Central memory CD4-positive, alpha-beta T cell (primary cell): ENCODE data around the gene ZNF615.
"Not testable (repeated sequence)": the region's sequence is repeated elsewhere in the genome, so short reads cannot be mapped to it uniquely, and the experiment has no call there.

ENCODE experiments used
- DNase-seq: peaks from one replicate; pipeline ENCODE4 v3.0.0; 2022
- total RNA-seq, 3 experiments: gene quantifications; one replicate each; lab custom pipeline; 2026; lab: John Stamatoyannopoulos, UW

ZNF615 gene
- 11.6 to 37.7 (median 11.8) reads per million in 3 experiments for total RNA-seq

DNA sequence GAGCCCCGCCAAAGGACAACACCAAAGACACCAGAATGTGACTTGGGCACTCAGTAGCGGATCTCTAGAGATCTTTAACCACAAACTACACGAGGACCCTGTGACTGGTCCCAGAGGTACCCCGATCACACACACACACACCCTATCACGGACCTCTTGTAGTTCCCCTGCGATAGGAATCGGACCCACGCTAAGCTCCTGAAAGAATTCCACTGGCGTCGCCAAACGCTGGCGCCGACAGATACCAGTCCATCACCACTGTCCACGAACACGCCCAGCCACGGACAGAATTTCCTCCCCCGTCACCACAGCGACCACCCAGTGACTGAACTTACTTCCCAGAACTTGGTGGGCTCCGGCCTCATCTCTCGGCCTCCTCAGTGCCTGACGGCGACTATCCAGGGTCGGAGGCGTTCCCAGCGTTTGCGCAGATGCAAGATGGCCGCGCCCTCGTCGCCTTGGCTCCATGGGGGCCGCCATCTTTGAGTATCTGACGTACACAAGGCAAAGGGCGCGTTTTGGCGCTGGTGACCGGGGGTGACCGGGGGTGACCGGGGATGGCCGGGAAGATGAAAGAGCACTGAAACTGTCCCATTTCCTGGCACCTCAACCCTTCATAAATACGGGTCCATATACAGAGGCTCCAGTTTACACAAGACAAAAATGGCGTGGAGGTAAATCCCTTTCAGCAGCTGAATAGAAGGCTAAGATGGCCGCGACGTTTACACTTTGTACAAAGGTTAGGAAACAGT lies at the start of gene ZNF615:
TSS of gene ZNF615 (minus strand) at position 406 of the 752 bp plus-strand sequence. CDS start 4,500 bp downstream, outside the sequence.
- DNase-seq, result peak; percentile 83

DNA sequence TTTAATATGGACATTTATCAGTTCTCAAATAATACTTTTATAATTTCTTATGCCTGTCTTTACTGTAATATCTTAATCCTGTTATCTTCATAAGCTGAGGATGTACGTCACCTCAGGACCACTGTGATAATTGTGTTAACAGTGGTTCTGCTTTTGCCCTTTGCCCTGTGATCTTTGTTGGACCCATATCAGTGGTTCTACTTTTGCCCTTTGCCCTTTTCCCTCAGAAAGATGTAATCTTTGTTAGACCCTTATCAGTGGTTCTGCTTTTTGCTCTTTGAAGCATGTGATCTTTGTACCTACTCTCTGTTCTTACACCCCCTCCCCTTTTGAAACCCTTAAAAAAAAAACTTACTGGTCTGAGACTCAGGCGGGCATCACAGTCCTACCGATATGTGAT lies 48.5 kb upstream of the ZNF615 start:
- not testable (repeated sequence) for DNase-seq

DNA sequence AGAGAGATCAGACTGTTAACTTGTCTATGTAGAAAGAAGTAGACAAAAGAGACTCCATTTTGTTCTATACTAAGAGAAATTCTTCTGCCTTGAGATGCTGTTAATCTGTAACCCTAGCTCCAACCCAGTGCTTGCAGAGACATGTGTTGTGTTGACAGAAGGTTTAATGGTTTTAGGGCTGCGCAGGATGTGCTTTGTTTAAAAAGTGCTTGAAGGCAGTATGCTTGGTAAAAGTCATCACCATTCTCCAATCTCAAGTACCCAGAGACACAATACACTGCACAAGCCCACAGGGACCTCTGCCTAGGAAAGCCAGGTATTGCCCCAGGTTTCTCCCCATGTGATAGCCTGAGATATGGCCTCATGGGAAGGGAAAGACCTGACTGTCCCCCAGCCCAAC lies 43.7 kb upstream of the ZNF615 start:
- DNase-seq, result not testable (repeated sequence)

DNA sequence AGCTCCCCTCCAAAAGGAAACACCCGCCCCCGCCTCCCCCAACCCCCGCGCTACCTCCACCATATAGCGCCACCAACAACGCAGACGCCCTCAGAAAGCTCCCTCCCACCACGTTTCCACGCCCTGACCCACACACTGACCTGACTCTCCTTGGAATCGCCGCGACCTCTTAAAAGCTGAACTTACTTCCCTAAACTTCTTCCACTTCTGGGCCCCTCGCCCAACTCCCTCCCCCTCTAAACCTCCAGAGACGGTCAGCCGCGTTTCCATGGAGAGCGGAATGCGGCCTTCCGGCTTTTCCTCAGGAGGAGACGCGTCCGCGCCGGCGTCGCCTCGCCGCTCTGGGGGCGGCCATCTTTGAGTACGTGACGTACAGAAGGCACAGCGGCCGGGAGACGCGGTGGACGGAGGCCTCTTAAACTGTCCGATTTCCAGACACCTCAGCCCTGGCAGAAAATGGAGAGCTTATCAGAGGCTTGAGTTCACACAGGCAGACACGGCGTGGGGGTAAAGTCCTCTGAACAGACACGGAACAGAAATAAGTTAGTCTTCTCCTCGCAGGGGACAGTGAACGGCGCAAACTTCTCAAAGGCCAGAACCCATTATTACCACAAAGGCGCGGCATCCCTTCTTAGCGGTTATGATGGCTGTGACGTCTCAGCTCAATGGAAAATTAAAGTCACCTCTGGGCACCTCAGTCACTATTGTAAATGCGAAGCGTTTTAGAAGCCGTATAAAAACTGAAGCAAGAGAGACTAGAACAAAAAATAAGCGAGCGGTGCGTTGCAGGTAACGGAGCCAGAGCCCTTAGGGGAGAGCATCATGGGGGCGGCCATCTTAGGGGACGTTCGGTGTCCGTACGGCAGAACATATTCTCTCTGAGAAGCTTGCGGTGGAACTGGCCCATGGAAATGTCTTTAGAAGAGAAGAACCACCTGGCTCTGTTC lies 40.8 kb upstream of the ZNF615 start, which contains the start of gene ZNF432:
TSS of gene ZNF432 (minus strand) at position 284 of the 947 bp plus-strand sequence. CDS start 1,970 bp downstream, outside the sequence.
- DNase-seq, result peak; percentile 83

DNA sequence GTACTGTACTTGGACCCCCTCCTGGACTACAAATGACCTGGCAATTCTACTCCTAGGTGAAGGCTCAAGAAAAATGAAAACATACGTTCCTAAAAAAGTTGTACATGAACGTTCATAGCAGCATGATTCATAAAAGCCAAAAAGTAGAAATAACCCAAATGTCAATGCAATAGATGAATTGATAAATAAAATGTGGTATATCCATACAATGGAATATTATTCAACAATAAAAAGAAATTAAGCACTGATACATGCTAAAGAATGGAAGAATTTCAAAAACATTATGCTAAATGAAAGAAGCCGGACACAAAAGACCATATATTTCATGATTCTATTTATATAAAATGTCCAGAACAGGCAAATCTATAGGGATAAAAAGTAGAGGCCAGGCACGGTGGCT lies 31.2 kb upstream of the ZNF615 start:
- DNase-seq, result no peak

DNA sequence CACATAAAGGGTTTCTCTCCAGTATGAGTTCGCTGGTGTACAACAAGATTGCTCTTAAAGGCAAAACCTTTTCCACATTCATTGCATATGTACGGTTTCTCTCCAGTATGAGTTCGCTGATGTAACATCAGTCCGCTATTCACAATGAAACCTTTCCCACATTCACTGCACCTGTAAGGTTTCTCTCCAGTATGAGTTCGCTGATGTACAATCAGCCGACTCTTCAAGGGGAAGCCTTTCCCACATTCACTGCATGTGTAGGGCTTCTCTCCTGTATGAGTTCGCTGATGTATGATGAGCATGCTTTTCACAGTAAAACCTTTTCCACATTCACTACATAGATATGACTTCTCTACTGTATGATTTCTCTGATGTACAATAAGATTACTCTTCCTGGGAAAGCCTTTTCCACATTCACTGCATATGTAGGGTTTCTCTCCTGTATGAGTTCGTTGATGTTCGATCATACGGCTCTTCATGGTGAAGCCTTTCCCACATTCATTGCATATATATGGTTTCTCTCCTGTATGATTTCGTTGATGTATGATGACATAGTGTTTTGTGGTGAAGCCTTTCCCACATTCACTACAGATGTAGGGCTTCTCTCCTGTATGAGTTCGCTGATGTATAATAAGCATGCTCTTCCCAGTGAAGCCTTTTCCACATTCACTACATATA lies 26.2 kb upstream of the ZNF615 start:
- no peak for DNase-seq

DNA sequence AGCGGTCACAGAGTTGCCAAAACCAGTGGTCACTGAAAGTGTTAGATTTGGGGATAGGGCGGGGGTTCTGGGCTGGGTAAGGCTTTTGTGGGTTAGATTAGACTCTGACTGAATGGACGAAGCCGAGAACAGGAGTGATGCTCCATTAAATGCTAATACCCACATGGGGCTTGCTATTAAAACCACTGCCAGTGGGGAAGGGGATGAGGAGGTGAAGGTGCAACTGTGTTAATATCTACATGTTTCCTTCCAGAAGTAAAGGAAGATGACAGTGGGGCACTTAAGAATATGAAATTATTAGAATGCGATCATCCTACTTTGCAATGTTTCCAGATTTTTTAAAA lies 20.7 kb upstream of the ZNF615 start:
- DNase-seq, result no peak

DNA sequence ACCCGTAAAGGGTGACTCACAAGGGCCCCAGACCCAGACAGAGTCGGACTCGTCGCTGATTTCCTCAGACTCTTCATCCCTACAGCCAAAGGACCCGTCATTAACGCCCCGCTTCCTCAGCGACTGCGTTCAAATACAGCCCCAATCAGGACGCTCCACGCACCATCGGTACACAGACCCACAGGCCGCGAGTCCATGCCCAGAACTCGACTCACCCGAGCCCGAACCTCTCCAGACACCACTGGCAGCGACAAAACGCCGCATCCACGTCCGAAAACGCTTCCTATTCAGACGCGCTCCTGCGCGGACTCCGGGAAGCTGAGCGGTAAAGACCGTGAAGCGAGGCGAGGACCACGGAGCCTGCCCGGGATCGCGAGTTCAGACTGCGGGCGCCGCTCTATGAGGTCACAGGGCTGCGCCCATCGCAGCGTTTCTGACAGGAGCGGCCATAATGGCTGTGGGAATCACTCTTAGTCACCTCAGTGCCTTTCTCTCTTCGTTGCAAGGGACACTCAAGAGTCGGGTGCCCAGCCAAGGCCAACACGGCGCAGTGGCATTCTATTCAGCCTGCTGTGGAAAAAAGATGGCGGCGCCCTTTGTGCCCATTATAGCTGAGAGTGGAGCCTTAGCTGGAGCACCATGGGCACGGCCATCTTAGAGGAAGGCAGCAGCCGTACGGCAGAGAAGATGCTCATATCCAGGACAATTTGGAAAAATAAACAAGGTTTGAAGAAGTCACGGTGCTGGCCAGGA lies 20.2 kb upstream of the ZNF615 start, which contains the start of gene ZNF614:
TSS of gene ZNF614 (minus strand) at position 353 of the 753 bp plus-strand sequence. CDS start 2,634 bp downstream, outside the sequence.
- peak; percentile 87 for DNase-seq

DNA sequence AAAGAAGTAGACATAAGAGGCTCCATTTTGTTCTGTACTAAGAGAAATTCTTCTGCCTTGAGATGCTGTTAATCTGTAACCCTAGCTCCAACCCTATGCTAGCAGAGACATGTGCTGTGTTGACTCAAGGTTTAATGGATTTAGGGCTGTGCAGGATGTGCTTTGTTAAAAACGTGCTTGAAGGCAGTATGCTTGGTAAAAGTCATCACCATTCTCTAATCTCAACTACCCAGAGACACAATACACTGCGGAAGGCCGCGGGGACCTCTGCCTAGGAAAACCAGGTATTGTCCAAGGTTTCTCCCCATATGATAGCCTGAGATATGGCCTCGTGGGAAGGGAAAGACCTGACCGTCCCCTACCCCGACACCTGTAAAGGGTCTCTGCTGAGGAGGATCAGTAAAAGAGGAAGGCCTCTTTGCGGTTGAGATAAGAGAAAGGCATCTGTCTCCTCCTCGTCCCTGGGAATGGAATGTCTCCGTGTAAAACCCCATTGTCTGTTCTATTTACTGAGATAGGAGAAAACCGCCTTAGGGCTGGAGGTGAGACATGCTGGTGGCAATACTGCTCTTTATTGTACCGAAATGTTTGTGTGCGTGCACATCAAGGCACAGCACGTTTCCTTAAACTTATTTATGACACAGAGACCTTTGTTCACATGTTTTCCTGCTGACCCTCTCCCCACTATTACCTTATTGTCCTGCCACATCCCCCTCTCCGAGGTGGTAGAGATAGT lies 18.4 kb upstream of the ZNF615 start:
- not testable (repeated sequence) for DNase-seq

DNA sequence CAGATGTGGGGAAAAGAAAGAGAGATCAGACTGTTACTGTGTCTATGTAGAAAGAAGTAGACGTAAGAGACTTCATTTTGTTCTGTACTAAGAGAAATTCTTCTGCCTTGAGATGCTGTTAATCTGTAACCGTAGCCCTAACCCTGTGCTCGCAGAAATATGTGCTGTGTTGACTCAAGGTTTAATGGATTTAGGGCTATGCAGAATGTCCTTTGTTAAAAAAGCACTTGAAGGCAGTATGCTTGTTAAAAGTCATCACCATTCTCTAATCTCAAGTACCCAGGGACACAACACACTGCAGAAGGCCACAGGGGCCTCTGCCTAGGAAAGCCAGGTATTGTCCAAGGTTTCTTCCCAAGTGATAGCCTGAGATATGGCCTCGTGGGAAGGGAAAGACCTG lies 16.5 kb upstream of the ZNF615 start:
- not testable (repeated sequence) for DNase-seq

DNA sequence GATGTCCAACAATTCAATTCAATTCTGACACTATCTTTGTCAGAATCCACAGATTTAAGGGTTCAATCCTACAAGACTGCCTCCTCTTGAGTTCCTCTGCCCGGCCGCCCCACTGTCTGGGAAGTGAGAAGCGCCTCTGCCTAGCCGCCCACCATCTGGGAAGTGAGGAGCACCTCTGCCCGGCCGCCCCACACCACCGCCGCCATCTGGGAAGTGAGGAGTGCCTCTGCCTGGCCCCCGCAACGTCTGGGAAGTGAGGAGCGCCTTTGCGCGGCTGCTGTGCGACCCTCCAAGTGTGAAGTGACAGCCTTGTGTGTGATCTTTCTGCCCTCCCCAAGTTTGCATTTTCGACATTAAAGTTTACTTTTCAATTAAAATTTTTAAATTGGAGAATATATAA lies 14.2 kb upstream of the ZNF615 start:
- DNase-seq, result no peak

DNA sequence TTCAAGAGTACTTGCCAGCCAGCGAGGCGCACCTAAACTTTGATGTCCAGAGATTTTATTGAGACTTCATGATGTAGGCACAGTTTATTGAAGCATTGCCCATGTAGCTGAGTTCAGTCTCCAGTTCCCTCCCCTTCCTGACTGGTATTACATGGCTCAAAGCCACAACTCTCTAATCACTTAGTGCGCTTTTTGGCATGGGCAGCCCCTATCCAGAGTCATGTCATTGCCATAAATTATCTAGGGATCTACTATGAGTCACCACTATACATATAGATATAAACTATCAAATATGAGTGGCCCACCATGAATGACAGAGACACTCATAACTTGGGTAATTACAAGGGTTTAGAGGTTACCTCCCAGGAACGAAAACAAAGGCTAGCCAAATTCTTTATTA lies 12.5 kb upstream of the ZNF615 start:
- no peak for DNase-seq

DNA sequence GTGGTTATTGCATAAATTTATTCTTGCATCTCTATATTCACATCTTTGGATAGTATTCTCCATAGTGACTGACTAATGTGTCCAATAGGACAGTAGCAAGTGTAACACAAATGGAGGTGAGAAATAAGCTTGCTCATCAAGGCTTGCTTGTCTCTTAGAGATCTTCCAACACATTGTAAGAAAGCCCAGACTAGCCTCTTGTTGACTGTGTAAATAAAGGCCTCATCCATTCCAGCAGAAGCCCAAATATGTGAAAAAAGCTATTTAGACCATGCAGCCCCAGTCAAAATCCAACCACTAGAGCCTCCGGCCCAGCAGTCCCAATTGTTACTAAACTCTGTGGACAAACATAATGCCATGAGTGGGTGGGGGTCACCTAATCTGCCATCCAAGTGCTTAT lies 2.7 kb upstream of the ZNF615 start:
- no peak for DNase-seq

DNA sequence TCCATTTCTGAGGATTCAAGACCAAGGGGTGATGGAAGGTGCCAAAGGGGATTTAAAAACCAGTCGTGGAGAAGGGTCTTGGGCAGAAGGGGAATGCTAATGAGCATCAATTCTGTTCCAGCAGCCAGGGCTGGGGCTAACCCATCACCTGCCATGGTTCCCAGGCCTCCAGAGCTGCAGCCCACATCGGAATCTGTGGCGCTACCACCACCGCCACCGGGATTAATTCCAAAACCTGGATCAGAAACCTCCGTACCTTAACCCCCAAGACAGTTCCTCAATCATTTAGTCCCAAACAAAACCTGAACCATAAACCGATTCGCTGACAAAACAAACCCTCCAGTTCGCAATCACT lies 583 bp downstream of the ZNF615 start:
- no peak for DNase-seq

DNA sequence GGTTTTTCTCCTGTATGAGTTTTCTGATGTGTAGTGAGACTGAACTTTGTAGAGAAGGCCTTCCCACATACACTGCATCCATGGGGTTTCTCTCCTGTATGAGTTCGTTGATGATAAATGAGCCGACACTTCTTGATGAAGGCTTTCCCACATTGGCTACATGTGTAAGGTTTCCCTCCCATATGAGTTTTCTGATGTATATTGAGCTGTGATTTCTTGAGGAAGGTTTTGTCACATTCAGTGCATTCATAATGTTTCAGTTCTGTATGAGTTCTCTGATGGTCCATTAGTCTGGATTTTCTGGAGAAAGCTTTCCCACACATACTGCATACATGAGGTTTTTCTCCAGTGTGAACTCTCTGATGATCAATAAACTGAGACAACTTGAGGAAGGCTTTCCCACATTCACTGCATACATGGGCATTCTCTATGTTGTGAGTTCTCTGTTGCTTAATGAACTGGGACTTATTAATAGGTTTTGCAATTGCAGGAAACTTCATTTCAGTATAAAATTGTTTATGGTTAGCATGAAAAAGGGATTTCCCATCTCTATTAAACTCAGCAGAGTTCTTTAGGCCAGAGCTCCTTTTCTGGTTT lies 13.9 kb downstream of the ZNF615 start:
- no peak for DNase-seq

DNA sequence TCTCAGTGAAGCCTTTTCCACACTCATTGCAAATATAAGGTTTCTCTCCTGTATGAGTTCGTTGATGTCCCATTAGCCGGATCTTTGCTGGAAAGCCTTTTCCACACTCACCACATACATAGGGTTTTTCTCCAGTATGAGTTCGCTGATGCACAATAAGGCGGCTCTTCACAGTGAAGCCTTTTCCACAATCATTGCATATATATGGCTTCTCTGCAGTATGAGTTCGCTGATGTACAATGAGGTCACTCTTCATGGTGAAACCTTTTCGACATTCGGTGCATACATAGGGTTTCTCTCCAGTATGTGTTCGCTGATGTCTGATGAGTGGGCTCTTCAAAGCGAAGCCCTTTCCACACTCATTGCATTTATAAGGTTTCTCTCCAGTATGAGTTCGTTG lies 14.6 kb downstream of the ZNF615 start:
- no peak for DNase-seq

DNA sequence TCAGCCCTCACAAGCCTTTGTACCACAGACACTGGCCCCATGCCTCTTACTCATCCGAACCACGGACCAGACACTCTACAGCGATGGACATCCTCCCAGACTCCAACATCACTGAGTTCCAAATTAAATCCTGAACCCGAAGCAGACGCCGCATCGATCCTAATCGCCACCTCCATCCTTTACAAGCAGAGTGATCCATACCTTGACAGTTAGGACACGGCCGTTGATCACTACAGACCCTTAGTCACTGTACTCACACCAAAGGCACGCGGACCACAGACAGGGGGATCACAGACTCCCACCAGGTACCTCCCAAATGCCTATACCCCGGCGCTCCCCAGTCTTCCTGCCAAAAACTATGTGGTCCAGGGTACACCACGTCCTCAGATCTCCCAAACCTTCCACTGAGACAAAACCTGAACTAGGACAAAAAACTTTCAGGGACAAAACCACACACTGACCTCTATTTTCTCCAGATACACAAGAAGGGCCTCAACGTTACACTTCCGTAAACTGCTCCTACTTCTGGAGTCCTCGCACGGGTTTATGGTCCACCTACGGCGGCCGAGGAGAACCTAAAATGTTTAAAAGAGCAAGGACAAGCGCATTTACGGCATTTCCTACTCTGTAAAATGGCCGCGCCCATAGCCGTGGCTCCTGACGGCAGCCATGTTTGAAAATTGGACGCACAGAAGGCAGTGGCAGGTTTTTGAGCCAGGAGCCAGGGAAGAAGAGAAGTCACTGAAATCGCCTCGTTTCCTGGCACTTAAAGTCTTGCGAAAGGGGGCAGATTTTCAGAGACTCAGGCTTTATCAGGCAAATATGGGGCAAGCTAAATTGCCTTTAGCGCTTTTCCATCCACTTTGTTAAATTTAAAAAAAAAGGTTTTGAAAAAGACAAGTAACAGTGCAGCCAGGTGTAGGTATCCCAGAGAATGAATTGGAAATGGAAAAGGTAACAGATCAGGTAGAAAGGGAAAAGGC lies 21.4 kb downstream of the ZNF615 start, which contains the start of gene ZNF350:
TSS of gene ZNF350 (minus strand) at position 532 of the 983 bp plus-strand sequence. CDS start 12,480 bp downstream, outside the sequence.
- DNase-seq, result peak; percentile 89

DNA sequence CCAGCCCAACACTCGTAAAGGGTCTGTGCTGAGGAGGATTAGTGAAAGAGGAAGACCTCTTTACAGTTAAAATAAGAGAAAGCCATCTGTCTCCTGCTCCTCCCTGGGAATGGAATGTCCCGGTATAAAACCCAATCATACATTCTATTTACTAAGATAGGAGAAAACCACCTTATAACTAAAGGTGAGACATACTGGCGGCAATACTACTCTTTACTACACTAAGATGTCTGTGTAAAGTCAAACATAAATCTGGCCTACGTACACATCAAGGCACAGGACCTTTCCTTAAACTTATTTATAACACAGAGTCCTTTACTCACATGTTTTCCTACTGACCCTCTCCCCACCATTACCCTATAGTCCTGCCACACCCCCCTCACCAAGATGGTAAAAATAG lies 24.6 kb downstream of the ZNF615 start:
- no peak for DNase-seq

DNA sequence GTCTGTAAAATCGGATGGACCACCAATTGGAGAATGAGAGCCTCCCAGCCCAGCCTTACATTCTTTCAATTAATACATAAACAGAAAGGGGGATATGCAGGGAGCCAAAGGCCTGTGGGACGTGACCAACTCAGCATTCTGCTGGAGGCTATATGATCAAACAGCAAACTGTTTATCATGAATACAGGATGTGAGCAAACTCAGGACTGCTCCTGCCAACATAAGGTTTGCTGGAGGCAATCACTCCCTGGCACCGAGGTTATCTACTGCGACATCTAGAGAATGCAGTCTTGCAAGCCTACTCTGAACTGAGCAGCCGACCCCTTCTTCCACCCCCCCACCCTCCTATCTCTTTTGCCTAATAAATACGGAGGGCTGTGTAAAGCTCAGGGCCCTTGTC lies 27.1 kb downstream of the ZNF615 start:
- DNase-seq, result not testable (repeated sequence)
